ENCODE data around the gene RNASE12.
"Not testable (repeated sequence)": the region's sequence is repeated elsewhere in the genome, so short reads cannot be mapped to it uniquely, and the experiment has no call there.

RNASE12 gene, protein sequence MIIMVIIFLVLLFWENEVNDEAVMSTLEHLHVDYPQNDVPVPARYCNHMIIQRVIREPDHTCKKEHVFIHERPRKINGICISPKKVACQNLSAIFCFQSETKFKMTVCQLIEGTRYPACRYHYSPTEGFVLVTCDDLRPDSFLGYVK

DNA sequence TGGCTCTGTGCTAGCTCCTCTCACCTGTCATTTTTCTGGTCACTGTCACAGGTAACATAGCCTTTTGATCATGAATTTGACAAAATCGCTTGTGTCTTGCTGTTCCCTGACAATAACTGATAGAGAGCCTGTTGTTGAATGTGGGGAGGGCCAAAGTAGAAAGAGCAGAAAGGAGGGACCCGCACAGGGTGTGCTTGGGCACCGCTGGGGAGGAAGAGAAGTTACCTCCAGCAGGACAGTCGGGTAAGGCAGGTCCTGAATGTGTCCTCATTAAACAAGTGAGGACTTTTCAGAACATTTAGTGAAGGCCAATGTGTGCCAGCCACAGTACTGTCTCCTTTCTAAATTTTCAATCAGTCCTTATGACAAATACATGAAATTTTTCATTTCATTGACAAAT is at the start of gene RNASE12:
RNASE12 (minus strand) TSS at position 142 of the 400 bp plus-strand sequence. CDS start 653 bp downstream, outside the sequence.
- no peak for DNase-seq

DNA sequence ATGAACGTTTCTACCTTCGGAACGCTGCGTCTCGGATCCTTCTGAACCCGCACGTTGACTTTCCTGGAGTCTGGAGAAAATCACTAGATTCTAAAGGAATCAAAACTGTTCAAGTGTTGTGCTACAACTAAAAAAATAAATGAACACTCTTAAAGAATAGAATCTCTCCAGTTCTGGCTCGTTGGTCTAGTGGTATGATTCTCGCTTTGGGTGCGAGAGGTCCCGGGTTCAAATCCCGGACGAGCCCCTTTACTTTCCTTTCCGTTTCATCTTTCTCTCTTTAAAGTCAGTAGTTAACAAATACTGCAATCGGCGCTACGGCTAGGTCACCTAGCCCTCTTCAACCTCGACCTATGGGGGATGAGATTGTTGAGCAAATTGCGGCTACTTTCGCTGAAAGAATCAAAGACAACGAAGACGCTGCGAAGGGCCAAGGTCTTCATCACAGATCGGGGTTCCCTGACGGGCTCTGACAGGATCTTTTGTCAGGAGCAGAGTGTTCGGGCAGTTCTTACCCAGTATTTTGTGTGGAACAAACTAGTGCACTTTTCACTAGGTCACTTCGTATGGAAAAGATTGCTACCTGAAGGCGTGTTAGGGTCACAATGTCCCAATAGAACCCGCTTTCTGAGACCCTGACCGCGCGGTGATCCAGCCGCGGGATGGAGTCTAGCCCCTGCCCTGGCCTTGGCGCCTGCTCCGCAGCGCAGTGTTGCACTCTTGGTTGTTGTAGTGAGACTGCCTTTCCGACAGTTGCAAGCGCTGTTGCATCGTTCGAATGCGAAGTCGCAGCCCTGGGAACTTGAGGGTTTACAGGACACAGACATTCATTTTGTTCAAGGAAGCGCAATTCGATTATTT is 41.9 kb upstream of the RNASE12 start:
- peak; percentile 51 for DNase-seq

DNA sequence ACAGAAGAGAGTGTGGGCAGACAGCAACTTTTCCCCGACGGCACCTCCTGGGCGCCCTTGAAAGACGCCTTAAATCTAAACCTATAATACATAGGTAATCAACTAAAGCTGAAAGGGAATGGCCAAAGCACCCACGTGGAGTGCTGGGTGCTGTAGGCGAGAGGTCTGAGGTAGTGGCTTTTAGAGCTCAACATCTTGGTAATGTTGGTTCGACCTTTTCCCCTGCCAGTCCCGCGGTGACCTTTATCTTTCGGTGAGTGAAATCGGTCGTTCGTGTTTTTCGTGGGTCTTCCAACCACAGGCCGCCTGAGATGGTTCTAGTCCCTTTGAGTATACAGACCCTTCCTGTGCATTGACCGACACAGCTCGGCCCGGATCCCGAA is 41.3 kb upstream of the RNASE12 start:
- DNase-seq = no peak

DNA sequence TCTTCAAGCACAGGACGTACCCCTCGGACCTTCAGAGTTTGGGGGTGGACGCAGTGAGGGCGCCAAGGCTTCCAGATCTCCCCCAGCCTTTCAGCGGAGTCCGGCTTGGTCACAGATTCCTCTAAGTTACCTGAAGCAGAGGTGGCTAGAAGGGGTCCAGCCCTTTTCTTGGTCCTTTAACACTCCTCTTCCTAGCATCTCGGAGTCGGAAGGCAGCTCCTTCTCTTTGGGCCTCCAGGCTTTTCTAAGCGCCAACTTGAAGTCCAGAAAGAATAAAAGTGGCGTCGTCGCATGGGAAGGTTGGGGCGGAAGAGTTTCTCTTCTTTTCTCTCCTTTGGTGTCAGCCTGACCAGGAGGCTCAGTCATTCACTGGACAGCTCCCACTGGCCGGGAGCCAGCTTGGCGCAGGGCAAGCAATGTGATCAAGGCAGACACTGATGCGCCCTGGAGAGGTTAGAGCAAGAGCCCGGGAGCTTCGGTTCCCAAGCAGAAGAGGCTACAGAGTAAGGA is 40.8 kb upstream of the RNASE12 start:
- DNase-seq = no peak

DNA sequence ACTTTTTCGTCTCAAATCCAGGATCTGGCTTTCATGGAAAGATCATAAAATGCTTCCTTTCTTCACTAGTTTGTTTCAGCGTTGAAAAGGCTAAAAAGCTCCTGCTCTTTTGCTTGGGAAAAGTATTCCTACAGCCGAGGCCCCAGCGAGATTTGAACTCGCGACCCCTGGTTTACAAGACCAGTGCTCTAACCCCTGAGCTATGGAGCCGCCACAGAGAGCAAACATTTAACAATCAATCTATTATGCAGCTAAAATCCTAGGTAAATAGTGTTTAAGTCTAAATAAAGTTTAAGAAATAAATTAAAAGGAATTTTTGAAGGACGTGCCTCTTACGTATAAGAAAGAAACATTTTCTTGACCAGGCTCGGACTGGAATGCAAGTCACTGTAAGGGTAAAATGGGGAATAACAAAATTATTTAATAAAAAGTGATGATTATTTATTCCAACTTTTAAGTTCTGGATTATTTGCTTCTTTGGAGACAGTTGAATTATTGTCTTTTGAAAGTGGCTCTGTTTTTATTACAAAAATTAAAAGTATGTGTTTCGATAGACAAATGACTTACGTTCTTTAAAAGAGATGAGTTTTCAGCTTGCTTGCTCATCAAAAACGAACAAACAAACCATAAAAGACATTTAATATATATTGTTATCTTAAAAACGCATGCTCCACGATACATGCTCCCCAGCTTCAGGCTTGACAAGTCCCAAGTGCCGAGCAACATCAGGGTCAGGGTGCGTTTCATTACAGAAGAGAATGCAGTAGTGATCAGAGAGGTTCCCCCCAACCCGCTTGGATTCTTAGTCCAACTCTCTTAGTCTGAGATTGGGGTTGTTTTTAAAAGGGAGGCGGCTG is 40.1 kb upstream of the RNASE12 start:
- DNase-seq = peak; percentile 47

DNA sequence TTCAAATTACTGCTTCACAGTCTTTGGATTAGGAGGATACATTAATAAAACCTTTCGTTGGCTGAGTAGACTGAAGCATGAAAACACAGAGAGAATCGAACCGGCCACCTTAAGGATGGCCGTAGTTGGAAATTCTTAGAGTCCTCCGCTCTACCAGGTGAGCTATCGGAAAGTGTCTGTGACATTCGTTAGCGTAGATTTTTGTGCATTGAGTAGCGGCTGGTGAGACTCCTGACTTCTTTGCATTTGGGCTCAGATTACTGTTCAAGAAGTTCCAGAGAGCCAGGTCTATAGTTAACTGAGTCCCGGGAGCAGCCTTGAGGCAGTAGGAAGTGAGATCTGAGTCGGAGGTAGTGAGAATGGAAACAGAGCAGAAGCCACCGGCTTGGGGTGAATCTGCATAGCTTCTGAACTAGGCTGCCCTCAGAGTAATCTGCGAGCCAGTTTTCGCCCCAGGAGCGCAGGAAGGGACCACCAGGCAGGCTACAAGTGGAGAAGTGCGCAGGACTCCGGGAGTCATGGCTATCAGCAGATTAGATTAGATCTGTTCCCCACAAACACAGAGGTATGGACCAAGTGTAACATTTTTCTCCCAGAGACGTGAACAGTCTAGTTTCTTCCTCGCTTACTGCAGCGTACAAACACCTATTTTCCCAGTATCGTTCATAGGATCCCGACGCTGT is 39.3 kb upstream of the RNASE12 start:
- no peak for DNase-seq

DNA sequence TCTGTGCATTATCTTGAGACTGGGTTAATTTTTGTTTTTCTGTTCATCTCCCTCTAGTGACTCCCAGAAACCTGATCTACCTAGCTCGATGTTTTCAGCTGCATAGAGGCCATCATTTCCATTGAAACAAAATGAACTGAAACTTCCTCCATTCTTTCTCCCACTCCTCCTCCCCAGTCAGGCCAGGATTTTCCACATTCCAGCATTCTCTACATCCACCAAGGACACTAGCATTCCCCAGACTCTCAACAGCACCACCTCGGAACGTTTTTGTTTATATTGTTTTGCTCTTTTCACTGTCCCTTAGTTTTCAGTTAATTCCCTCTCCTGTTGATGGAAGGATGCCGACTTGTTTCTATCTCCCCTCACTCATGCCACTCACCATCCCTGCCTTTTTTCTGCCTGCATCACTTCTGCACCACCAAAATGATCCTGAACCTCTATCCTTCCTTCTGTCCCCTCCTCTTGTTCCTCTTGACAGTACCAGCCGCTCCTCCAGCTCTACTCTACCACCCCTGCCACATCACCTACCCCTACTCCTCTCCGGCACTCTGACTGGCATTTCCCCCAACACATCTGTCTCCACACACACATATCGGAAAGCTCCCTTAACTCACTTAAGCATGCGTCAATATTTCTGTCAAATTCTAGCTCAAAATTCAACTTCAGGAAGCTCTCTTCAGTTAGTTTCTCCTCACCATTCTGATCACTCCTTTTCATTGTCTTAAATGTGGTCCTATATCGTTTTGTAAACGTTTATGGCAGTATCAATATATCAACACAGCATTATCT is 37.1 kb upstream of the RNASE12 start:
- no peak for DNase-seq

DNA sequence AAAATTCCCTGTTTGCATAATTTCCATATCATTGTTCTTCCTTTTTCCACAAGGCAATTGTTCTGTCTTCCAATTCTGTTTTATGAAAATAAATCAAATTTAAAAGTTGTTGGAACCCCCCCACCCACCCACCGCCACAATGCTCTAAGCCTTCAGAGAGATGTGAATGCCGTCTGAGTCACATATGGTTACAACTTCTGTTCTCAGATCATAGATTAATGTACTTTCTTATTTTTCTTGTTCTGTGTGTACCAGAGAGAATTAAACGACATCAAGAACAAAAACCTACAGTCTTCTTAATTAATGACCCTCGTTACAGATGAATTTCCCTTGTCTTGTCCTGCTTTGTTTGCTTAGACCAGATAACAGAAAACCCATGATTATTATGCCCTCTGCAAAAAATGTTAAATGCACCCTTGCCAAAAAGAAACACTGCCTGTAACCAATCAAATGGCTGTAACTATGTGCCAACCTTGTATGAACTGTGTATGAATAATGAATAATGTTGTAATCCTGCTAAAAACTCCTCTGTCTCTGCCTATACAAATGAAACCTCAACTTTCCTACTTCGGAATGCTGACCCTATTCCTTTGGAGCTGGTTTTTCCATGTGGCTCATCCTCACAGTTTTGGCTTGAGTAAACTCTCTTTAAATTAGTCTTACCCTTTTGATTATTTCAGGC is 36.3 kb upstream of the RNASE12 start:
- DNase-seq = no peak

DNA sequence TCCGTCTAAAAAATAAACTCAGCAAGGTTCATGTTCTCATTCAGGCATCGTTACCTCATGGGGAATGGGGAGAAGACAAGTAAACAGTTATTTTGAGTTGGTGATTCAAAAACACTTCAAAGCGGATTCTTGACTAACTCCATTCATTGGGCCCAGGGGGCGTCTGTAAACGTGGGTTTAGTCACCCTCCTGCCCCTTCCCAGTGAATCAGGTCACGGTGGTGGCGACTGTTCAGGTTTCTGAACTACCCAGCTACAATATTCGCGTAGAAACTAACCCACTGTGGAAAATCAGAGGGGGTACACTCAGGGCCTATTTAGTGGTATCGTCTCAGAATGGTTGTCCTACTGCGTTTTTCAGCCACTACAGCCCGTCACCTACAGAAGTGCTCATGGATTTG is 35.1 kb upstream of the RNASE12 start:
- DNase-seq = no peak

DNA sequence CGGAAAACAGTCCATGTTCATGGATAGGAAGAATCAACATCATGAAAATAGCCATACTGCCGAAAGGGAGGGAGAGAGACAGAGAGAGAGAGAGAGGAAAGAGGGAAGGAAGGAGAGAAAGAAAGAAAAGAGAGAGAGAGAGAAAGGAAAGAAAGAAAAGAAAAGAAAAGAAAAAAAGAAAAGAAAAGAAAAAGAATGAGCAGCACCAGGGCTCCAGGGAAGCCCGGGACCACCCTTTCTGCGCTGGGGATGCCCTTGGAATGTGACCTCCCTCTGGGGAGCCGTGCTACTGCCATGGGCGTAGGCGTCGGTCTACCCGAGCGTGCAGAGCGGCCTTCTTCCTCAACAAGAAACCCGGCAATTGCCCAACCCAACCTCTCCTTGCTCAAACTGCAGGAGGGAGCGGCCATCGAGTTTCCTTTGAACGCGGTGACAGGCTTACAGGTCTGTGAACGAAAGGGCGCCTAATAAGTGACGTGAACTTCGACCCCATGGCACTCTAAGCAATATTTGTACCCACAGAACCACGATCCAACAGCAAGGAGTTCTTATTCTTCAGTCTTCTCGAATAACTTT is 33.4 kb upstream of the RNASE12 start:
- no peak for DNase-seq

DNA sequence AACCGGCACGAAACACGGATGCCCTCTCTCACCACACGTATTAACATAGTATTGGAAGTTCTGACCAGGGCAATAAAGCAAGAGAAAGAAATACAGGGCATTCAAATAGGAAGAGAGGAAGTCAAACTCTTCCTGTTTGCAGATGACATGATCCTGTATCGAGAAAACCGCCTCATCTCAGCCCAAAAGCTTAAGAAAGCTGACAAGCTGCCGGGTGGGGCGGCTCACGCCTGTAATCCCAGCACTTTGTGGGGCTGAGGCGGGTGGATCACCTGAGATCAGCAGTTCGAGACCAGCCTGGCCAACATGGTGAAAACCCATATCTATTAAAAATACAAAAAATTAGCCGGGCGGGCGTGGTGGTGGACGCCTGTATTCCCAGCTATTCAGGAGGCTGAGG is 32.6 kb upstream of the RNASE12 start:
- no peak for DNase-seq

DNA sequence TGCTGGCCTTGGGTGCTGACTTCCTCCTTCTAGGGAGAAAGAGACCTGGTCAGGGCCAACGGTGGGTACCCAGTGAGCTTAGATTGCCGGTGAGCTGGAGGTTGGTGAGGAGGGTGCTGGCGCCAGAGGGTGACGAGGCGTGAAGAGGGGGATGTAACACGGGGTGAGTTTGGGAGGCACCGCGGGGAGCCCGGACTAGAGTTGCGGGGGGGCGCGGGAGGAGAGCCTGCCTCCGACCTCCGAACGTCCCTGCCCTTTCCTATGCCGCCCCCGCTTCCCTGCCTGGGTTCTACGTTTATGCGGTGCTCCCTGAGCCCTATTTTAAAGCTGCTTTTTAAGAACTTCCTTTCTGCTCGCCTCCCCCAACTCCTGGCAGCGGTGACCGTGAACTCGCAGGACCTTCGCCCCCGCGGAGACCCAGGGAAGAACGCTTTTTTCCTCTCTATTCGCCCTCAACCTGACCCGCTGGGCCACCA is 31.7 kb upstream of the RNASE12 start:
- no peak for DNase-seq

DNA sequence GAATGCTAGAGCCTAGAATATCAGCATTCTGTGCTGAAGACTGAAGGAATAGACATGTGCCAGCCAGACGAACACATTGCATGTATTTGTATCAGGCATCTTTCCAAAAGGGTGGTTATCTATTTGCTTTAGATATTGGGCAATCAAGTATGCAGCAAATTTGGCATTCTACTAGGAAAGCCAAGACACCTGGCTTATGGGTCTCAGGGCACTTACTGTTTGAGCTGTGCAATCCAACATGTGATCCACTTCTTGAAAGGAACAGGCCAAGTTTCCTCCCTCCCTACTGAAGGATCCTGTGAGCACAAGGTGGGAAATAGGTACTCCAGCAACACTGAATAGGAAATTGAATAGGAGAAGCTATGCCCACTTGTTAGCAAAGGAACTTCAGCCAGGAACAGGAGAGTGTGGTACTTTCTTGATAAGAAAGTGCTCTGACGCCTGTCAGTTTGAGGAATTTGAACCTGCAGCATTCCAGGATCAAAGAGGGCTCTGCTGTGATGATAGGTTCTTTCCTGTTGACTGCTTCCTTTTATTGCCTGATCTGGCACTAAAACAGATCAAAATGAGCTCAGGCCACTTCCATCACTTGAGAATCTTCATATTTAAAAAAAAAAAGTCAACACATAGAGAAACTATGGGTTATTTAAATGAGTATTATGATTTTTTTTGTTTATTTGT is 29.8 kb upstream of the RNASE12 start:
- DNase-seq = no peak

DNA sequence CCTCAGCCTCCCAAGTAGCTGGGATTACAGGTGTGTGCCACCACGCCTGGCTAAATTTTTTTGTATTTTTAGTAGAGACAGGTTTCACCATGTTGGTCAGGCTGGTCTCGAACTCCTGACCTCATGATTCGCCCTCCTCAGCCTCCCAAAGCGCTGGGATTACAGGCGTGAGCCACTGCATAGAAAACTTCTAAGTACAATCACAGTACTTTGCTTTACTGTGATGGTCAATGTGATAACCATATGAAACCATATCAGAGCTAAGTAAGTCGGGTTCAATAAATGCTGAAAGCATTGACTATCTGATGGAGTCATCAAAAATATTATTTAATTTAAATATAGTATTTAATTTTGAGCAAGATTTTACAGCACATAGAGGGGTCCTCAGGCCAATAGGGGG is 28.5 kb upstream of the RNASE12 start:
- DNase-seq = not testable (repeated sequence)

DNA sequence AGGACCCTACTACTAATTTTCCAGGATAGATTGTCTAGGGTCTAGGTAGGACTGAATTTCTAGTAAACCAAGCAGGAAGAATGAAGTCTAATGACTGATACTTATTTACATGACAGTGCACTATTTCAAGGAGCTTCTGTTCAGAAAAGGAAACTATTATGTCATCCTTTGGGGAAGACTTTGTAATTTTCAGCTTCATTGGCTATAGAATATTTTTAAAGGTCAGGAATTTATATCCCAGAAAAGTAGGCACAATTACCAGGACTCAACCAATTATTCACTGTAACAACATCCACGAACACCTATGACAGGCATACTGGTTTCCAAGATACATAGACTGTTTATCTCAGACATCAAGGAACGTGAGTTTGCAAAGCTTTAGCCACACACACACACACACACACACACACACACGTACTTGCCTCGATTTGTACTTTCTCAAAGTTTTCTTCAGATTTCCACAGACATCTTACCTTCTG is 27.1 kb upstream of the RNASE12 start:
- DNase-seq = no peak

DNA sequence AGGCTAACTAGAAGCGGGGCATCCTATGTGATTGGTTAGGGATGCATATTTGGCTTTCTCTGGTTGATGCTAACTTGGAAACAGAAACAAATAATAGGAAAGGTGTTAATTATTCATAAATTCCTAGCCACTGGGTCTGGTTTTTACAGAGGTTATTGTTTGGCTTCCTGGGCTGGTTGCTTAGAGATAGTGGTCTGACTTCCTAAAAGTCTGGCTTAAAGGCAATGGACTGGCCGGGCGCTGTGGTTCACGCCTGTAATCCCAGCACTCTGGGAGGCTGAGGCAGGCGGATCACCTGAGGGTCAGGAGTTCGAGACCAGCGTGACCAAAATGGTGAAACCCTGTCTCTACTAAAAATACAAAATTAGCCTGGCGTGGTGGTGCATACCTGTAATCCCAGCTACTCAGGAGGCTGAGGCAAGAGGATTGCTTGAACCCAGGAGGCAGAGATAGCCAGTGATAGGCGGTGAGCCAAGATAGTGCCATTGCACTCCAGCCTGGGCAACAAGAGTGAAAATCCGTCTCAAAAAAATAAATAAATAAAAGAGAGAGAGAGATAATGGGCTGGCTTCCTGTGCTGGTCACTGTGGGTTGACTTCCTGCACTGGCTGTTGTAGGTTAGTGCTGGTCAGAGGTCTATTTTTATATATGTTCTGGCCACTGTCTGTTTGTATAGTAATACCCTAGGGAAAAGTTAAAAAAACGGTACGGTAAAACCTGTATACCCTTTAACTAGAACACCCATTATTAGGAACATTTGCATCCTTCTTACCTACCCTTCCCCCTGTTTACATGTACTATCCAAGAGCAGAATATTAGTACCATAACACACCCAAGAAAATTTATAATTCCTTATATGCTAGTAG is 26.2 kb upstream of the RNASE12 start:
- DNase-seq = no peak

DNA sequence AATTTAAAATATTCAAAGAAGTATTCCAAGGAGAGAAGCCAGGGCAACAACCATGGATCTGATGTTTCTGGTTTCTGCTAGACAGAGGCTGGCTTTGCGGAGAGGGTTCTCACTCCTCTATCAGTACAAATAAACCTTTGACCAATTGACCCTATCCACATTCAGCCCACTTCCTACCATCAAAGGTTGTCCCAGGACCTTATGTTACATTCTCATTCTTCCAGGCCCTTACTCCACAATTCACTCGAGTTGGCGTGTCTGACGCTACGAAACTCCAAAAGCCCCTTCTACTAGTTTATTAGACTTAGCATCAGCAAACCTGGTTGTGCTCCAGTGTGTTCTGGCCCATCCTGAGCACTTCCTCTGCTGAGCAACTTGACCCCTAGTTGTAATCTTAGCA is 24.8 kb upstream of the RNASE12 start:
- no peak for DNase-seq

DNA sequence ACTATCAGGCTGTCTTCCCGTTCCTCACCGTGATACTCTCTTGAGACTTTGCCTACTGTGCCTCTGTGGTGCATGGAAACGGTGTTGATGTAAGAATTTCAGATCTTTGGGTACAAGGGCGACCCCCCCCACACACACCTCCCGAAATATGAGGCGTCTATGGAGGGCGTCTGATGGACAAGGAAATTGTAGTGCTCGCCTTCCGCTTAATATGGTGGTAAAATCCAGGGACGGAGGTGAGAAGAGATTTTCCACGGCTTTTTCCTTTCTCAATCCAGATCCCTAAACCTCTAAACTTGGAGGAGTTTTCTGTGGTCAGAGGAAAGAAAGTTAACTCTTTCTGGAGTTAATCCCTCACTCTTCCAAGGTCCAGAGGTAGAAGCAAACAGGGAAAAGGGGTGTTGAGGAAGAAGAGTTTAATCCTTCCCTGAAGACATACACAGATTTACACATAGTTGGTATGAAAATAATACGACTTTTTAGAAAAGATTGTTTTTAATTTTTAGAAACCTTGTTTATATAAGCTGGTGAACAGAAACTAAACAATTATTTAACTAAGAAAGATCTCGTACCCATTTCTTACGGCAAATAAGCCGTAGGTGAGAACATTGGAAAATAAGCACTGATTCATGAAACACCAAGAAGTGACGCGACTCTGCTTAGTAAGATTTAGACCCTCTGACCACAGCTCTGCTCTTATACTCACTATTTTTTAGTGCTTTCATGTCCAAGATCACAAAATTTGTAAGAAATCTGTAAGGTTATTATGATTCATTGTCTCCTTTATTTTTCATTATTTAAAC is 23.1 kb upstream of the RNASE12 start:
- no peak for DNase-seq
